Panc1 (cell line): Measurements from ENCODE around the gene TRAF2. TPM values are rescaled to one million over a fixed set of nuclear protein-coding genes. Genes with fewer than 3 reads are reported as not detected.

ENCODE experiments used
- ATAC-seq: fragments of 200-7000 bp; cut with Tn5 transposase; 2 replicates; pipeline ENCODE4 v1.9.1; 2020; ENCODE audit warnings: mild to moderate bottlenecking, moderate library complexity
- BruUV-seq: library from RNA; stranded (reverse); fragments of 400-500 nt; replicated peaks from 2 replicates; lab custom pipeline; 2021; lab: Mats Ljungman, UMichigan
- CTCF ChIA-PET: fragments of 300-600 bp; sonication (Branson Sonifier 250); formaldehyde crosslinking; loops from one replicate; lab custom pipeline; 2022; ENCODE audit warnings: antibody characterized with exemption; lab: Charles Lee
- POLR2A ChIA-PET: fragments of 300-600 bp; sonication (Branson Sonifier 250); formaldehyde crosslinking; loops from one replicate; lab custom pipeline; 2022; ENCODE audit warnings: antibody characterized with exemption; lab: Charles Lee
- DNase-seq: peaks from one replicate; pipeline ENCODE4 v3.0.0-alpha.2; 2010; ENCODE audit warnings: low read depth, low spot score
- H3K27ac ChIP-seq: 2 replicates; pipeline ENCODE4 v1.5.1; 2011; ENCODE audit warnings: mild to moderate bottlenecking, low read length, inconsistent platforms
- H3K27me3 ChIP-seq: fragments of 200-500 bp; sonication (Bioruptor generic); 2 replicates; pipeline ENCODE4 v1.6.0; 2014; ENCODE audit warnings: low read length, inconsistent platforms; ENCODE audit not compliant: control insufficient read depth, insufficient read depth
- H3K36me3 ChIP-seq: fragments of 200-500 bp; sonication (Bioruptor generic); 2 replicates; pipeline ENCODE4 v1.5.1; 2014; ENCODE audit warnings: inconsistent platforms, mild to moderate bottlenecking, low read length, moderate library complexity; ENCODE audit not compliant: control insufficient read depth, insufficient read depth
- H3K4me1 ChIP-seq: 2 replicates; pipeline ENCODE4 v1.5.1; 2011; ENCODE audit warnings: inconsistent platforms, mild to moderate bottlenecking, low read length, moderate library complexity; ENCODE audit not compliant: control insufficient read depth, insufficient read depth
- H3K4me3 ChIP-seq, 2 experiments: 2 replicates each; pipeline ENCODE4 v1.5.1; 2011 to 2012; ENCODE audit warnings: low read depth in 2 of 2, low read length in 2 of 2, mild to moderate bottlenecking in 2 of 2, inconsistent platforms in 1 of 2, moderate library complexity in 1 of 2
- H3K9me3 ChIP-seq: fragments of 200-500 bp; sonication (Bioruptor generic); 2 replicates; pipeline ENCODE4 v1.5.1; 2014; ENCODE audit warnings: low read depth, mild to moderate bottlenecking, inconsistent platforms, low read length, moderate library complexity; ENCODE audit not compliant: control insufficient read depth, insufficient read depth
- POLR2AphosphoS5 ChIP-seq: IDR thresholded peaks from 2 replicates; pipeline ENCODE4 v1.6.1; 2012; ENCODE audit warnings: mild to moderate bottlenecking, low read depth, low read length, moderate library complexity
- SIN3A ChIP-seq: IDR thresholded peaks from 2 replicates; pipeline ENCODE4 v1.6.1; 2012; ENCODE audit warnings: low read depth, mild to moderate bottlenecking, low read length, moderate library complexity, borderline replicate concordance; ENCODE audit not compliant: insufficient read depth
- TCF7L2 ChIP-seq: IDR thresholded peaks from 2 replicates; pipeline ENCODE4 v1.6.1; 2011; ENCODE audit warnings: mild to moderate bottlenecking, low read depth, low read length, inconsistent platforms
- in situ Hi-C: cut with HindIII; loops from 2 replicates; pipeline ENCODE4 v1.10.0; 2016; ENCODE audit warnings: low sequenced_read_pairs, low pct_unique_long_range_greater_than_20kb
- intact Hi-C: fragments of 100-400 bp; cut with micrococcal nuclease; formaldehyde crosslinking; loops from one replicate; pipeline ENCODE4 v1.10.0; 2022; ENCODE audit not compliant: unreplicated experiment
- total RNA-seq: library from RNA; stranded (reverse); gene quantifications from one replicate; pipeline ENCODE4 v1.2.1, GENCODE V29; 2021; ENCODE audit not compliant: unreplicated experiment
- TF ChIP-seq, protein P1 (sequence below), 2 experiments: IDR thresholded peaks; 2 replicates each; pipeline ENCODE4 v1.6.1; 2011 to 2012; ENCODE audit warnings: low read depth in 2 of 2, control low read depth in 1 of 2, low read length in 1 of 2, mild to moderate bottlenecking in 1 of 2, moderate library complexity in 1 of 2; ENCODE audit not compliant: insufficient read depth in 1 of 2
- TF ChIP-seq, protein P2 (sequence below): fragments of 450-650 bp; IDR thresholded peaks from 2 replicates; pipeline ENCODE4 v1.5.1; 2017; ENCODE audit warnings: mild to moderate bottlenecking

Gene TRAF2
- total RNA-seq, 1 experiment from 2014 or later: 48.7 TPM

DNA sequence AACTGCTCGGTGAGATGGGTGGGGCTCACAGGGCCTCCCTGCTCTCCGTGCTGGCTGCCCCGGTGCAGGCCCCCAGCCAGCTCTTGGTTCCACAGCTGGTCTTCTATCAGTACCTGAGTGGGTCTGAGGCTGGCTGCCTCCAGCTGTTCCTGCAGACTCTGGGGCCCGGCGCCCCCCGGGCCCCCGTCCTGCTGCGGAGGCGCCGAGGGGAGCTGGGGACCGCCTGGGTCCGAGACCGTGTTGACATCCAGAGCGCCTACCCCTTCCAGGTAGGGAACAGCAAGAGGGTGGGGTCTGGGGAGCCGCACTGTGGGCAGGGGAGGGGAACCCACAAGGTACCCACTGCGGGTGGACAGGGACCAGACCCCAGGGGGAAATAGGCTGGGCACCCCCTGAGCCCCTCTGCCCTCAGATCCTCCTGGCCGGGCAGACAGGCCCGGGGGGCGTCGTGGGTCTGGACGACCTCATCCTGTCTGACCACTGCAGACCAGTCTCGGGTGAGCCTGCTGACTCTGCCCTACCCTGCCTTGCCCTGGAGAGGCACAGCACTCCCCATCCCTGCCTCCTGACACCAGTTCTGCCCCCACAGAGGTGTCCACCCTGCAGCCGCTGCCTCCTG, 31.4 kb upstream of the TRAF2 start:
- POLR2A ChIA-PET: no interaction called here
- H3K4me3 ChIP-seq: no peak overlapping the region
- H3K9me3 ChIP-seq: no peaks in the 10 kb centered on the region
- H3K27me3 ChIP-seq: no peaks in the 10 kb centered on the region
- no peak overlapping the region for H3K27ac ChIP-seq
- peaks cover 44% of the 10 kb centered on the region for H3K4me1 ChIP-seq
- no peaks in the 10 kb centered on the region for H3K36me3 ChIP-seq
- in situ Hi-C loops (no loop called here), intact Hi-C loops (no loop called here)
- CTCF ChIA-PET: no interaction called here
- ATAC-seq (no peak), DNase-seq (no peak)
- BruUV-seq: no TSS peak
- TF ChIP-seq SIN3A (no peak), TCF7L2 (no peak), POLR2AphosphoS5 (no peak)
- TF ChIP-seq, protein P1, sequence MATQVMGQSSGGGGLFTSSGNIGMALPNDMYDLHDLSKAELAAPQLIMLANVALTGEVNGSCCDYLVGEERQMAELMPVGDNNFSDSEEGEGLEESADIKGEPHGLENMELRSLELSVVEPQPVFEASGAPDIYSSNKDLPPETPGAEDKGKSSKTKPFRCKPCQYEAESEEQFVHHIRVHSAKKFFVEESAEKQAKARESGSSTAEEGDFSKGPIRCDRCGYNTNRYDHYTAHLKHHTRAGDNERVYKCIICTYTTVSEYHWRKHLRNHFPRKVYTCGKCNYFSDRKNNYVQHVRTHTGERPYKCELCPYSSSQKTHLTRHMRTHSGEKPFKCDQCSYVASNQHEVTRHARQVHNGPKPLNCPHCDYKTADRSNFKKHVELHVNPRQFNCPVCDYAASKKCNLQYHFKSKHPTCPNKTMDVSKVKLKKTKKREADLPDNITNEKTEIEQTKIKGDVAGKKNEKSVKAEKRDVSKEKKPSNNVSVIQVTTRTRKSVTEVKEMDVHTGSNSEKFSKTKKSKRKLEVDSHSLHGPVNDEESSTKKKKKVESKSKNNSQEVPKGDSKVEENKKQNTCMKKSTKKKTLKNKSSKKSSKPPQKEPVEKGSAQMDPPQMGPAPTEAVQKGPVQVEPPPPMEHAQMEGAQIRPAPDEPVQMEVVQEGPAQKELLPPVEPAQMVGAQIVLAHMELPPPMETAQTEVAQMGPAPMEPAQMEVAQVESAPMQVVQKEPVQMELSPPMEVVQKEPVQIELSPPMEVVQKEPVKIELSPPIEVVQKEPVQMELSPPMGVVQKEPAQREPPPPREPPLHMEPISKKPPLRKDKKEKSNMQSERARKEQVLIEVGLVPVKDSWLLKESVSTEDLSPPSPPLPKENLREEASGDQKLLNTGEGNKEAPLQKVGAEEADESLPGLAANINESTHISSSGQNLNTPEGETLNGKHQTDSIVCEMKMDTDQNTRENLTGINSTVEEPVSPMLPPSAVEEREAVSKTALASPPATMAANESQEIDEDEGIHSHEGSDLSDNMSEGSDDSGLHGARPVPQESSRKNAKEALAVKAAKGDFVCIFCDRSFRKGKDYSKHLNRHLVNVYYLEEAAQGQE (IDR thresholded peaks at IDR 0.05; ENCODE audit: insufficient read depth in 1 of 2, low read depth in 2 of 2, low read length in 1 of 2): no peak
- TF ChIP-seq, protein P2, sequence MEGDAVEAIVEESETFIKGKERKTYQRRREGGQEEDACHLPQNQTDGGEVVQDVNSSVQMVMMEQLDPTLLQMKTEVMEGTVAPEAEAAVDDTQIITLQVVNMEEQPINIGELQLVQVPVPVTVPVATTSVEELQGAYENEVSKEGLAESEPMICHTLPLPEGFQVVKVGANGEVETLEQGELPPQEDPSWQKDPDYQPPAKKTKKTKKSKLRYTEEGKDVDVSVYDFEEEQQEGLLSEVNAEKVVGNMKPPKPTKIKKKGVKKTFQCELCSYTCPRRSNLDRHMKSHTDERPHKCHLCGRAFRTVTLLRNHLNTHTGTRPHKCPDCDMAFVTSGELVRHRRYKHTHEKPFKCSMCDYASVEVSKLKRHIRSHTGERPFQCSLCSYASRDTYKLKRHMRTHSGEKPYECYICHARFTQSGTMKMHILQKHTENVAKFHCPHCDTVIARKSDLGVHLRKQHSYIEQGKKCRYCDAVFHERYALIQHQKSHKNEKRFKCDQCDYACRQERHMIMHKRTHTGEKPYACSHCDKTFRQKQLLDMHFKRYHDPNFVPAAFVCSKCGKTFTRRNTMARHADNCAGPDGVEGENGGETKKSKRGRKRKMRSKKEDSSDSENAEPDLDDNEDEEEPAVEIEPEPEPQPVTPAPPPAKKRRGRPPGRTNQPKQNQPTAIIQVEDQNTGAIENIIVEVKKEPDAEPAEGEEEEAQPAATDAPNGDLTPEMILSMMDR: no peak

DNA sequence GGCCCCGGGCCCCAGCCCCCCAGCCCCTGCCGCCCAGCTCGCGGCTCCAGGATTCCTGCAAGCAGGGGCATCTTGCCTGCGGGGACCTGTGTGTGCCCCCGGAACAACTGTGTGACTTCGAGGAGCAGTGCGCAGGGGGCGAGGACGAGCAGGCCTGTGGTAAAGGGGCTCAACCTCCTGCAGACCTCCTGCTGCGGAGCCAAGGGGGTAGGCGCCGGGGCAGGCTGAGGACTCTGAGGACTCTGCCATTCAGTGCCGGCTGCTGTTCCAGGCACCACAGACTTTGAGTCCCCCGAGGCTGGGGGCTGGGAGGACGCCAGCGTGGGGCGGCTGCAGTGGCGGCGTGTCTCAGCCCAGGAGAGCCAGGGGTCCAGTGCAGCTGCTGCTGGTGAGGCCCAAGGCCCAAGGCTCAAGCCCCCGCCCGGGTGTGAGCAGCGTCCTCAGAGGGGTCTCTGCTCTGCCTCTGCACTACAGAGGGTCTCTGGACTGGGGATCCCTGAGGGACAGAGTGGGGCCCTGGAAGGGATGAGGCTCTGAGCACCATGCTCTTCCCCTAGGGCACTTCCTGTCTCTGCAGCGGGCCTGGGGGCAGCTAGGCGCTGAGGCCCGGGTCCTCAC, 30.7 kb upstream of the TRAF2 start:
- in situ Hi-C loops: no loop called here
- DNase-seq (no peak), ATAC-seq (no peak)
- no peak overlapping the region for H3K4me3 ChIP-seq
- peaks cover 41% of the 10 kb centered on the region for H3K4me1 ChIP-seq
- no peaks in the 10 kb centered on the region for H3K27me3 ChIP-seq
- no peak overlapping the region for H3K27ac ChIP-seq
- H3K36me3 ChIP-seq: no peaks in the 10 kb centered on the region
- POLR2A ChIA-PET: interaction anchor here (0.6 kb wide), 1 partner anchor 1146 kb away, joined by 11 read pairs; no protein-coding TSS in a partner anchor
- BruUV-seq: no TSS peak
- intact Hi-C loops: no loop called here
- TF ChIP-seq SIN3A: no peak
- TF ChIP-seq, protein P2: no peak
- TF ChIP-seq, protein P1 (IDR thresholded peaks at IDR 0.05; ENCODE audit: insufficient read depth in 1 of 2, low read depth in 2 of 2, low read length in 1 of 2): no peak
- TF ChIP-seq TCF7L2: no peak
- no peak for TF ChIP-seq POLR2AphosphoS5
- CTCF ChIA-PET: no interaction called here
- H3K9me3 ChIP-seq: no peaks in the 10 kb centered on the region
